GM19468 (cell line): ENCODE measurements around the gene FDPS.
A peak's percentile ranks its signal among the peaks of the same experiment; 100 is the strongest.

Experiments used
- ATAC-seq: cut with Tn5 transposase; IDR thresholded peaks from one replicate; pipeline ENCODE4 v1.9.1; 2021; ENCODE audit warnings: mild to moderate bottlenecking, moderate library complexity, moderate number of reproducible peaks; ENCODE audit not compliant: unreplicated experiment; ENCODE audit errors: extremely low read depth

Gene FDPS

GRCh38 chr1:155308493-155309422, at the start of gene FDPS:
Gene FDPS, plus strand, starts transcription at chr1:155308866. Its CDS starts 924 bp downstream, at chr1:155309790.
- peak; percentile 83 for ATAC-seq

GRCh38 chr1:155260276-155260675, 48.4 kb upstream of the FDPS start:
- ATAC-seq: no peak

DNA sequence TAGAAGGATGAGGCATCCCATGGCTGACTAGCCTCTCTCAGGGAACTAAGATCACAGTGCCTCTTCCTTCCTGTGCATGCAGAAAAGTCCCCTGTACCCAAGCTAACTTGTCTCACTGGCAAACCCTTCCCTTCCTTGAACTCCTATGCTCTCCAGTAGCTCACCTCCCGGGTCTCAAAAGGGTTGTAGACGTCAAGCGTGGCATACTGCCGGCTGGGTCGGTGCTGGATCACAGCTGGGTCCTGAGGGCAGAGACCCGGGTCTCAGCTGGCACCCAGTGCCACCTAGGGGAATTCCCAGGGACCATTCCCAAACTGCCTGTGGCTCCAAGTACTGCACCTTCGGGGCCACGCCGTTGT, 47.2 kb upstream of the FDPS start:
- ATAC-seq: no peak

GRCh38 chr1:155261852-155262673, 46.6 kb upstream of the FDPS start, which contains the start of gene SCAMP3:
Gene SCAMP3, minus strand, starts transcription at chr1:155262360. Its CDS starts 209 bp downstream, at chr1:155262151.
- ATAC-seq: peak; percentile 82

- ATAC-seq: no peak
Measured at GRCh38 chr1:155263067-155263466, 45.6 kb upstream of the FDPS start.

GRCh38 chr1:155266553-155266952, 42.1 kb upstream of the FDPS start:
- no peak for ATAC-seq

- ATAC-seq: no peak
Measured at GRCh38 chr1:155267373-155267772, 41.3 kb upstream of the FDPS start.

GRCh38 chr1:155268630-155269029, 40.0 kb upstream of the FDPS start:
- ATAC-seq: no peak

DNA sequence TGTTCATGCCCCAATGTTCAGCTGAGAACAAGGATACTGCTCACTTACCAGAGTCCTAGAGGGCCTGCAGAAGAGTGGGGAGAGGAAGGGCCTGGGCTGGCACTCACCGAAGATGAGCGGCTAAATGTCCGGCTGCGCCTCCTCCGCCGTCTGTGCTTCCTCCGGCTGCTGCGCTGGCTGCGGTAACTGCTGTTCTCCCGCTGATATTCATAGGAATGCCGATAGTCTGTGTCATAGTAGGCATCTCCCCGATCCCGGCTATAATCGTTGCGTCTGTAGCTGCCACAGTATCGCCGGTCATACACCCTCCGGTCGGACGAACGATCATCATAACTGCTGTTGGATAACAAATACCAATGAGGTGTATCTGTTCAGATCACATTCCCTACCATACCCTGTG, 39.3 kb upstream of the FDPS start:
- no peak for ATAC-seq

GRCh38 chr1:155272466-155273342, 36.0 kb upstream of the FDPS start:
- ATAC-seq: no peak

GRCh38 chr1:155273343-155274245, 35.1 kb upstream of the FDPS start, which contains the start of gene CLK2:
Gene CLK2, minus strand, starts transcription at chr1:155273504. Its CDS starts 2,527 bp downstream, at chr1:155270977.
- ATAC-seq: peak; percentile 73

DNA sequence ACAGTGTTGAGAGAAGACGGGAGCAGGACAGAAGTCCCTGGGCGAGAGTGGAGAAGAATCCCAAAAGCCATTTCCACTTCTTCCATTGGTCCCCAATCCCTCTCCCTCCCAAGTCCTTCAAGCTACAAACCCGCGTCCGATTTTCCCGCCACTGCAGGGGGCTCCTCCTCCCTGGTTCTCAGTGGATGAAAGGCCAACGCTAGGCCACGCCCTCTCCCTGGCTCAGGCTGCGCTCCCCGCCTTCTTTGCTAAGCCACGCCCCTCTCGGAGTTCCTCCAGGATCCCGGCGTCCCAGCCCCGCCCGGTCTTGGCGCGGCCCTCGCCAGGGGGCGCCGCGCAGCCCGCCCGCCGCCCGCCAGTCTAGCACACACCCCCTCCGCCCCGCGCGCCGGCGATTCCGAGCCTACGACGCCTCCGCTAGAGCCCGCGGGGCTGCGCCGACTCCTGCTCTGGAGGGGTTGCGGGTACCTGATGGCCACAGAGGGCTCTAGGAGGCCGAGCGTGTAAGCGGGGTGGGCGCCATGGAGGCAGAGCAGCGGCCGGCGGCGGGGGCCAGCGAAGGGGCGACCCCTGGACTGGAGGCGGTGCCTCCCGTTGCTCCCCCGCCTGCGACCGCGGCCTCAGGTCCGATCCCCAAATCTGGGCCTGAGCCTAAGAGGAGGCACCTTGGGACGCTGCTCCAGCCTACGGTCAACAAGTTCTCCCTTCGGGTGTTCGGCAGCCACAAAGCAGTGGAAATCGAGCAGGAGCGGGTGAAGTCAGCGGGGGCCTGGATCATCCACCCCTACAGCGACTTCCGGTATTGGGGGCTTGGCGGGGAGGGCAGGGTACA, 31.4 kb upstream of the FDPS start, which contains the start of gene HCN3:
Gene HCN3 (plus strand): TSS at position 394 of the 832 bp plus-strand sequence. CDS start 128 bp downstream, at position 522.
- peak; percentile 37 for ATAC-seq

DNA sequence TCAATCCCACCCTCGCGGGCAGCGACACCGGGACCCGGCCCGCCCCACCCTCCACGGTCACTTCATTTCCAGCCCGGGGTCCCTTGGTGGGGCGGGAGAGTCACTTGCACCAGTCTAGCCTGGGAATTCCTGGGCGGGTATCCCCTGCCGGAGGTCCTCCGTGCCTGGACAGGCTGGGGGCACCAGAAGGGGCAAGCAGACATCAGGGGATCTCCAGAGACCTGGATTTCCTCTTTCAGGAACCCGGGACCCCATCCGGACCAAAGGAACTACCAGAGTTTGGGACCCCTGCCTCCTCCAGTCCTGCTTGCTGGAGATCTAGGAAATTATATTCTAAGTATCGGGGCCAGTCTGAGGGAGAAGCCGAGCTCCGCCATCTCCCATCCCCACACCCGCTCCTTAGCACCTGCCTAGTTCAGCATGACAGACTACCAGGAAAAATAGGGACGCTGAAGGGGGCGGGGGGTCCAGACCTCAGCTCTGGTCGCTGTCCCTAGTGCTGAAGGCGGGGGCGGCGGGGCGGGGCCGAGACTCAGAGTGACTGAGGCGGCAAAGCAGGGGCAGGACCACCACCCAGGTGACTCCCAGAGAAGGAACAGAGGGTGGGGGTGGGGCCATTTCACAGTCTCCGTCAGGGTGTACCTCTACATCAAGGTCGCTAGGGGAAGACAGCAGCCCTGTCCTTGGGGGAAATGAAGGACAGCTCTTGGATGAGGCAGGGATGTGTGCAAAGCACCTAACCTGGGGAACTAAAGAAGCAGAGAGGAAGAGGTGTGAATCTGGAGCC, 30.6 kb upstream of the FDPS start:
- no peak for ATAC-seq

- ATAC-seq: no peak
Measured at GRCh38 chr1:155278689-155279160, 29.9 kb upstream of the FDPS start.

DNA sequence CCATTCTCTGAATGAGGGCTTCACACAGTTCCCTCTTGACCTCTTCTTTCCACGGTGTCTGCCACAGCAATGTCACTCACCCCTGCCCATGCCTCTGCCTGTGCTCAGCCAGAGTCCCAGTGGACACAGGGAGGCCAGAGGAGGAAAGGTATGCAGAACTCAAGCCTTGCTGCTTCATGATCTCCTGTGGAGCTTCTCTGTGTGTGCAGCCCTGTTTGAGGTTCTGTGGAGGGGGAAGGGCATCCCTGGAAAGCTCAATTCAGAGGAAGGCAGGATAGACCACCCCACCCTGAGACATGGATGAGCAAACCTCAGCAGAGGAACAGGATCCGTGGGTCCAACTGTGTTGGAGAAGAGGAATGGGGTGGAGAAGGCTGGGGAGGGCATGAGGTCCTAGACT, 29.4 kb upstream of the FDPS start:
- no peak for ATAC-seq

DNA sequence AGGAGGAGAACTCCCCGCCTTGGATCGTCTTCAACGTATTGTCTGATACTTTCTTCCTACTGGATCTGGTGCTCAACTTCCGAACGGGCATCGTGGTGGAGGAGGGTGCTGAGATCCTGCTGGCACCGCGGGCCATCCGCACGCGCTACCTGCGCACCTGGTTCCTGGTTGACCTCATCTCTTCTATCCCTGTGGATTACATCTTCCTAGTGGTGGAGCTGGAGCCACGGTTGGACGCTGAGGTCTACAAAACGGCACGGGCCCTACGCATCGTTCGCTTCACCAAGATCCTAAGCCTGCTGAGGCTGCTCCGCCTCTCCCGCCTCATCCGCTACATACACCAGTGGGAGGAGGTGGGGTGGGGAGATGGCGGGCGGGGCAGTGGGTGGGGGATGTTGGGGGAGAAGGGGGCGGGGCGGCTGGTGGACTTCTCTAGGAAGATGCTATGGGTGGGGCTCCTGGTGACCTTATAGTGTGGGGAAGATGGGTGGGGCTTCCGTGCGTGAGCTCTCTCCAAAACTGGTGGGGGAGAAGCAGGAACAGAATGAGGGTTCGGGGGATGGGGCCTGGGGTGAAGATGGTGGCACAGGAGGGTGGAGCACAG, 26.1 kb upstream of the FDPS start:
- no peak for ATAC-seq

- no peak for ATAC-seq
Measured at GRCh38 chr1:155284476-155284875, 24.2 kb upstream of the FDPS start.
